Amniotic epithelial cell (primary cell): ENCODE data around the gene UCP3.

ENCODE experiments used
- DNase-seq: peaks from one replicate; pipeline ENCODE4 v3.0.0-alpha.2; 2010; ENCODE audit warnings: low read depth

Gene UCP3

GRCh38 chr11:73951797-73952196 lies 57.1 kb downstream of the UCP3 start:
- no peak for DNase-seq

- peak; percentile 57 for DNase-seq
Observed at GRCh38 chr11:73950869-73951710, 57.8 kb downstream of the UCP3 start, which contains the start of gene DNAJB13. Gene DNAJB13, plus strand, starts transcription at chr11:73951026. Its CDS starts 44 bp downstream, at chr11:73951070.
